Fibroblast of villous mesenchyme (primary cell): ENCODE data around the gene RASAL2. TPM values are rescaled to one million over a fixed set of nuclear protein-coding genes. Genes with fewer than 3 reads are reported as not detected.

Experiments used
- DNase-seq: peaks from one replicate; pipeline ENCODE4 v3.0.0-alpha.2; 2010; ENCODE audit warnings: low read depth
- H3K4me3 ChIP-seq: 2 replicates; pipeline ENCODE4 v1.5.1; 2011; ENCODE audit warnings: low read depth, mild to moderate bottlenecking, low read length
- total RNA-seq: library from RNA; depleted of rRNA; stranded (reverse); fragments of >200 nt; gene quantifications from 2 replicates; pipeline ENCODE4 v1.2.3, GENCODE V29; 2012
- TF ChIP-seq, protein P1 (sequence below): IDR thresholded peaks from 2 replicates; pipeline ENCODE4 v1.5.1; 2012; ENCODE audit warnings: low read depth, mild to moderate bottlenecking, low read length; ENCODE audit not compliant: insufficient read depth

RASAL2 gene
- total RNA-seq, 1 donor, result 40.6 TPM

GRCh38 chr1:178330153-178330552 is 236.2 kb downstream of the RASAL2 start:
- no peak for DNase-seq
- H3K4me3 ChIP-seq, result no peak overlapping the region
- TF ChIP-seq, protein P1, sequence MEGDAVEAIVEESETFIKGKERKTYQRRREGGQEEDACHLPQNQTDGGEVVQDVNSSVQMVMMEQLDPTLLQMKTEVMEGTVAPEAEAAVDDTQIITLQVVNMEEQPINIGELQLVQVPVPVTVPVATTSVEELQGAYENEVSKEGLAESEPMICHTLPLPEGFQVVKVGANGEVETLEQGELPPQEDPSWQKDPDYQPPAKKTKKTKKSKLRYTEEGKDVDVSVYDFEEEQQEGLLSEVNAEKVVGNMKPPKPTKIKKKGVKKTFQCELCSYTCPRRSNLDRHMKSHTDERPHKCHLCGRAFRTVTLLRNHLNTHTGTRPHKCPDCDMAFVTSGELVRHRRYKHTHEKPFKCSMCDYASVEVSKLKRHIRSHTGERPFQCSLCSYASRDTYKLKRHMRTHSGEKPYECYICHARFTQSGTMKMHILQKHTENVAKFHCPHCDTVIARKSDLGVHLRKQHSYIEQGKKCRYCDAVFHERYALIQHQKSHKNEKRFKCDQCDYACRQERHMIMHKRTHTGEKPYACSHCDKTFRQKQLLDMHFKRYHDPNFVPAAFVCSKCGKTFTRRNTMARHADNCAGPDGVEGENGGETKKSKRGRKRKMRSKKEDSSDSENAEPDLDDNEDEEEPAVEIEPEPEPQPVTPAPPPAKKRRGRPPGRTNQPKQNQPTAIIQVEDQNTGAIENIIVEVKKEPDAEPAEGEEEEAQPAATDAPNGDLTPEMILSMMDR, result no peak

DNA sequence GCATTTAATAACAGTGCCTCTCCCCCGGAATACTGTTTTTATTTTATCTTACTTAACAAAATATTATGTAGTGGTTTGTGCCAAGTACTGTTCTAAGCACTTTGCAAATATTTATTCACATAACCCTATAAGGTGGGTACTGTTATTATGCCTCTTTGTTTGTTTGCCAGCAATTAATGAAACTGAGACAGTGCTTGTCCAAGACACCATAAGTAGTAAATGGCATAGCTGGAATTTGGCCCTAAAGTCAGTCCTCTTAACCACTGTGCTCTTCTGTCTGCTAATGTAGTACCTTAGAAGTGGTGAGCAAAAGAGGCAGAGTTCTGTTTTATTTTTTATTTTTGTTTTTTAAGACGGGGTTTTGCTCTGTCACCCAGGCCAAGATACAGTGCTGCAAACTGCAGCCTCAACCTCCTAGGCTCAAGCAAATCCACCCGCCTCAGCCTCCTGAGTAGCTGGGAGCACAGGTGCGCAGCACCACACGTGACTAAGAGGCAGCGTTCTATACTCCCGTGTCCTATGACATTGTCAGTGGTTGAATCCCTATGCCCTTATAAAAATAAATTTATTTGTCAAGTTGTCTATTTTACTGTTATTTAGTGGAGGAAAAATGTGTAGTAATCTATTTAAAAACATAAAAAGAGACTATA is 237.1 kb downstream of the RASAL2 start:
- no peak for DNase-seq
- H3K4me3 ChIP-seq, result no peak overlapping the region
- TF ChIP-seq, protein P1, result no peak

GRCh38 chr1:178335426-178335825 is 241.5 kb downstream of the RASAL2 start:
- TF ChIP-seq, protein P1, result no peak
- no peak overlapping the region for H3K4me3 ChIP-seq
- no peak for DNase-seq

DNA sequence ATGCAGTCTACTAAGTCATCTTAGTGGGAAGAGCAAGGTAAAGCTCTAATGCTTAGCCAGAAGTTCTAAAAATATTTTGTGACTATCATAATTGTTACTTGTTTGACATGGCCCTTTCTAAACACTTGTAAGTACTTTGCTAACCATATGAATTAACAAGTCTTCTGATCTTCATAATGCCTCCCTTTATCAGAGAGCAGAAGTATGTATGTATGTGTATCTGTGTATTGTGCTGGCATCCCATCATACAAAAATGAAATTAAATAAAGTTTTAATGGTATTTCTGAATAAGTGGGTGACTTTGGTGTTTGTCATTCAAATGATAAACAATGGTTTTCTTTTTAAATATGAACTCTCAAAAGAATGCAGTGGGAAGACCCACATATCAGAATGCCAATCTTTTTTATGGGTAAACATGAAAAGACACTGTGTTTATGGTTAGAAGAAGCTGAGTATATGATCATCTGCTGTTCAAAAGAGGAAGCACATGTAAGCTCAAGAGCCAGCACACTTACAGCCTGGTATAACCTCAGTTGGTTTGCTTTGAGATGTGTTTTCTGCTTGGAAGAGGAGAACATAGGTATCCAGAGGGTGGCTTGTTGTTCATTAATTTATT is 243.3 kb downstream of the RASAL2 start:
- DNase-seq, result peak; percentile 35
- H3K4me3 ChIP-seq, result no peak overlapping the region
- TF ChIP-seq, protein P1, result no peak

DNA sequence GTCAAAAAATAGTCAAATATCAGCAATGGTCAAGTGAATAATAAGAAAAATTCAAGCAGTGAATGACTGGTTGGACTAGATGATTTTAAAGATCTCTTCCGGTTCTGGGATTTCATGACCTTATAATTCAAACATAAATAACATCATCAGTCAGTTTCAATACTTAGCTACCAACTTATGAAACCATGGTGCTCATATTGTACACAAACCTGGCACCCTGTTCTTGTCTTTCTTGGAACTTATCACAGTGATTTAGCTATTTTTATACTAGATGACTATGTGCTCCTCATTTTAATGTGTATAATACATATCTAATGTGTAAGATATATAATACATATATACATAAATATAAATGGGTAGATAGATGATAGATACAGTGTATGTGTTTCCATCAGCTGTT is 245.9 kb downstream of the RASAL2 start:
- TF ChIP-seq, protein P1, result no peak
- DNase-seq, result no peak
- H3K4me3 ChIP-seq, result no peak overlapping the region

GRCh38 chr1:178341261-178341956 is 247.5 kb downstream of the RASAL2 start:
- peak; percentile 61 for DNase-seq
- H3K4me3 ChIP-seq, result peak overlapping the region; percentile 27
- TF ChIP-seq, protein P1, result no peak
